Thymus (tissue), 11 donors: Measurements from ENCODE around the gene PLGLB1. TPM values are rescaled to one million over a fixed set of nuclear protein-coding genes. Genes with fewer than 3 reads are reported as not detected.
"Not testable (repeated sequence)": the region's sequence is repeated elsewhere in the genome, so short reads cannot be mapped to it uniquely, and the experiment has no call there.

Source experiments
- DNase-seq, 9 donors: peaks; one replicate each; pipeline ENCODE4 v3.0.0-alpha.2; 2013; ENCODE audit warnings: low spot score in 9 of 9, low read depth in 6 of 9, missing footprints in 1 of 9
- H3K27ac ChIP-seq, 2 donors: one replicate each; pipeline ENCODE4 v1.5.1; 2013; ENCODE audit warnings: control low read depth in 1 of 2, low read depth in 1 of 2, low read length in 1 of 2, mild to moderate bottlenecking in 1 of 2, moderate library complexity in 1 of 2
- H3K27me3 ChIP-seq, 2 donors: one replicate each; pipeline ENCODE4 v1.5.1; 2013; ENCODE audit warnings: low read length in 1 of 2; ENCODE audit not compliant: control insufficient read depth in 2 of 2, insufficient read depth in 1 of 2
- H3K36me3 ChIP-seq, 2 donors: one replicate each; pipeline ENCODE4 v1.5.1; 2013; ENCODE audit warnings: low read length in 1 of 2, mild to moderate bottlenecking in 1 of 2, moderate library complexity in 1 of 2; ENCODE audit not compliant: control insufficient read depth in 2 of 2, insufficient read depth in 2 of 2
- H3K4me1 ChIP-seq, 2 donors: one replicate each; pipeline ENCODE4 v1.5.1; 2013; ENCODE audit warnings: low read length in 2 of 2; ENCODE audit not compliant: control insufficient read depth in 2 of 2, insufficient read depth in 2 of 2
- H3K4me3 ChIP-seq, 2 donors: one replicate each; pipeline ENCODE4 v1.5.1; 2013; ENCODE audit warnings: low read length in 2 of 2, control low read depth in 1 of 2, mild to moderate bottlenecking in 1 of 2
- H3K9me3 ChIP-seq, 2 donors: one replicate each; pipeline ENCODE4 v1.5.1; 2013; ENCODE audit warnings: low read length in 1 of 2, mild to moderate bottlenecking in 1 of 2; ENCODE audit not compliant: control insufficient read depth in 2 of 2, insufficient read depth in 1 of 2
- WGBS: extraction: QIAGEN DNeasy Blood & Tissue Kit; methylation state at CpG from one replicate; pipeline ENCODE4 v1.1.7; 2013; 5-methylcytosine and 5-hydroxymethylcytosine counted together
- polyA plus RNA-seq: library from polyadenylated mRNA; stranded (reverse); fragments of 200-250 nt; gene quantifications from one replicate; pipeline ENCODE4 v1.2.3, GENCODE V29; 2013
- total RNA-seq: library from RNA; stranded (reverse); fragments of 120-200 nt; gene quantifications from one replicate; pipeline ENCODE4 v1.2.4, GENCODE V29; 2013
- donor health status: healthy.

PLGLB1 gene
- total and polyA plus RNA-seq, 2 donors: 3.0 to 25.4 TPM

- H3K9me3 ChIP-seq, H3K4me3 ChIP-seq, DNase-seq, H3K36me3 ChIP-seq, H3K27me3 ChIP-seq, H3K4me1 ChIP-seq, H3K27ac ChIP-seq: not testable (repeated sequence)
Observed at GRCh38 chr2:87028607-87029006, 7.0 kb upstream of the PLGLB1 start.

- H3K4me3 ChIP-seq, H3K27ac ChIP-seq: not testable (repeated sequence)
Observed at GRCh38 chr2:87026816-87027215, 5.2 kb upstream of the PLGLB1 start.

GRCh38 chr2:87025927-87026326, 4.3 kb upstream of the PLGLB1 start:
- H3K9me3 ChIP-seq, DNase-seq, H3K4me3 ChIP-seq, H3K27ac ChIP-seq, H3K27me3 ChIP-seq, H3K36me3 ChIP-seq, H3K4me1 ChIP-seq: not testable (repeated sequence)
- WGBS: 82% methylated on average over 2 of the region's 6 CpGs

More at GRCh38 chr2:87026816-87027215, 5.2 kb upstream of the PLGLB1 start:
- not testable (repeated sequence) for DNase-seq, H3K36me3 ChIP-seq, H3K27me3 ChIP-seq, H3K4me1 ChIP-seq, H3K9me3 ChIP-seq
- no CpG with 5 or more reads among the region's 1 CpG for WGBS

GRCh38 chr2:87023988-87024615, 2.5 kb upstream of the PLGLB1 start:
- not testable (repeated sequence) for H3K9me3 ChIP-seq, H3K36me3 ChIP-seq, DNase-seq, H3K4me3 ChIP-seq, H3K4me1 ChIP-seq, H3K27me3 ChIP-seq, H3K27ac ChIP-seq
- 96% methylated on average over 4 of the region's 8 CpGs for WGBS

GRCh38 chr2:87021043-87021442, 601 bp downstream of the PLGLB1 start:
- H3K27me3 ChIP-seq, H3K36me3 ChIP-seq, H3K27ac ChIP-seq, H3K9me3 ChIP-seq, H3K4me1 ChIP-seq, DNase-seq, H3K4me3 ChIP-seq: not testable (repeated sequence)
- no CpG with 5 or more reads among the region's 8 CpGs for WGBS

GRCh38 chr2:87019053-87019452, 2.6 kb downstream of the PLGLB1 start:
- not testable (repeated sequence) for DNase-seq, H3K27me3 ChIP-seq, H3K9me3 ChIP-seq, H3K4me1 ChIP-seq, H3K27ac ChIP-seq, H3K4me3 ChIP-seq, H3K36me3 ChIP-seq
- 100% methylated on average over 5 of the region's 9 CpGs for WGBS

- not testable (repeated sequence) for H3K27ac ChIP-seq, H3K9me3 ChIP-seq, H3K4me3 ChIP-seq, H3K4me1 ChIP-seq, H3K27me3 ChIP-seq, H3K36me3 ChIP-seq, DNase-seq
- 95% methylated on average over 3 of the region's 9 CpGs for WGBS
Observed at GRCh38 chr2:87014489-87015169, 7.0 kb downstream of the PLGLB1 start.

- no CpG with 5 or more reads among the region's 2 CpGs for WGBS
- not testable (repeated sequence) for H3K27ac ChIP-seq, H3K36me3 ChIP-seq, H3K4me3 ChIP-seq, DNase-seq, H3K9me3 ChIP-seq, H3K4me1 ChIP-seq, H3K27me3 ChIP-seq
Observed at GRCh38 chr2:87004398-87004797, 17.2 kb downstream of the PLGLB1 start.
